NCI-H2227 treated with DMSO at 0.1 percent for 48 hours (cell line): Measurements from ENCODE around the gene SMC1A.
A peak's percentile ranks its signal among the peaks of the same experiment; 100 is the strongest.
"Not testable (repeated sequence)": the region's sequence is repeated elsewhere in the genome, so short reads cannot be mapped to it uniquely, and the experiment has no call there.

ENCODE experiments used
- DNase-seq: peaks from one replicate; lab custom pipeline; 2025; lab: John Stamatoyannopoulos, UW

SMC1A gene

GRCh38 chrX:53422861-53423306 lies 430 bp upstream of the SMC1A start, which contains the start of gene RIBC1:
Gene RIBC1, plus strand, starts transcription at chrX:53422873. Its CDS starts 3,404 bp downstream, at chrX:53426277.
- peak; percentile 85 for DNase-seq

- DNase-seq, result no peak
Observed at GRCh38 chrX:53421772-53422085, 725 bp downstream of the SMC1A start.

GRCh38 chrX:53421125-53421524 lies 1.3 kb downstream of the SMC1A start:
- no peak for DNase-seq

- DNase-seq, result not testable (repeated sequence)
Observed at GRCh38 chrX:53420351-53420750, 2.1 kb downstream of the SMC1A start.

- DNase-seq, result no peak
Observed at GRCh38 chrX:53412446-53412845, 10.0 kb downstream of the SMC1A start.

GRCh38 chrX:53403535-53403934 lies 18.9 kb downstream of the SMC1A start:
- no peak for DNase-seq

- DNase-seq, result no peak
Observed at GRCh38 chrX:53398216-53398615, 24.2 kb downstream of the SMC1A start.

- no peak for DNase-seq
Observed at GRCh38 chrX:53395605-53396298, 26.7 kb downstream of the SMC1A start.

GRCh38 chrX:53383376-53384076 lies 38.9 kb downstream of the SMC1A start:
- DNase-seq, result no peak

- no peak for DNase-seq
Observed at GRCh38 chrX:53379747-53380146, 42.7 kb downstream of the SMC1A start.

GRCh38 chrX:53379008-53379710 lies 43.3 kb downstream of the SMC1A start:
- no peak for DNase-seq

GRCh38 chrX:53377464-53377863 lies 45.0 kb downstream of the SMC1A start:
- no peak for DNase-seq

GRCh38 chrX:53376888-53377287 lies 45.6 kb downstream of the SMC1A start:
- DNase-seq, result no peak

- DNase-seq, result no peak
Observed at GRCh38 chrX:53374923-53375322, 47.5 kb downstream of the SMC1A start.

- no peak for DNase-seq
Observed at GRCh38 chrX:53374222-53374820, 48.1 kb downstream of the SMC1A start.

GRCh38 chrX:53373307-53373706 lies 49.1 kb downstream of the SMC1A start:
- no peak for DNase-seq

- not testable (repeated sequence) for DNase-seq
Observed at GRCh38 chrX:53366454-53366853, 56.0 kb downstream of the SMC1A start.

GRCh38 chrX:53362449-53362848 lies 60.0 kb downstream of the SMC1A start:
- no peak for DNase-seq

GRCh38 chrX:53357799-53358530 lies 64.5 kb downstream of the SMC1A start:
- peak; percentile 11 for DNase-seq

GRCh38 chrX:53356186-53356585 lies 66.3 kb downstream of the SMC1A start:
- no peak for DNase-seq

GRCh38 chrX:53354669-53355068 lies 67.8 kb downstream of the SMC1A start:
- no peak for DNase-seq

GRCh38 chrX:53347948-53348347 lies 74.5 kb downstream of the SMC1A start:
- no peak for DNase-seq
